ENCODE data around the gene LMNTD1. TPM values are rescaled to one million over a fixed set of nuclear protein-coding genes. Genes with fewer than 3 reads are reported as not detected.

The LMNTD1 gene
- total RNA-seq, 2 donors from 2014 or later, result 36.9 to 54.7 TPM

DNA sequence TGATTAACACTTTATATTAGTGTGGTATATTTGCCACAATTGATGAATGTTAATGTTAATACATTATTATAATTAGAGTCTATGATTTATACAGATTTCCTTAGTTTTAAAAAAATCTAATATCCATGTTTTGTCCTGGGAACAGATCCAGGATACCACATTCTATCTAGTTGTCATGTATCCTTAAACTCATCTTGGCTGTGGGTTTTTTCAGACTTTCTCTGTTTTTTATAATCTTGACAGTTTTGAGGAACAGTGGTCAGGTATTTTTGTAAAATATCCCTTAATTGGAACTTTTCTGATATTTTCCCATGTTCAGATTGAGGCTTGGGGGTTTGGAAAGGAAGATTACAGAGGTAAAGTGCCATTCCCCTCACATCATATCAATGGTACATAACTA, 104.1 kb downstream of the LMNTD1 start:
- DNase-seq, result no peak
- Mint-ChIP-seq H3K9me3 (peaks cover 10% of the 10 kb centered on the region), H3K4me1 (no peaks in the 10 kb centered on the region), H3K27ac (no peak overlapping the region), H3K4me3 (no peak overlapping the region), H3K27me3 (ENCODE audit: insufficient read depth) (no peaks in the 10 kb centered on the region), H3K36me3 (ENCODE audit: low read depth) (peaks cover 5% of the 10 kb centered on the region)
- Histone ChIP-seq H3K27ac (ENCODE audit: low read depth, low read length) (no peak overlapping the region), H3K36me3 (ENCODE audit: control insufficient read depth, insufficient read depth, low read length) (no peaks in the 10 kb centered on the region), H3K4me3 (ENCODE audit: low read length) (no peak overlapping the region), H3K4me1 (ENCODE audit: control insufficient read depth, insufficient read depth, low read length) (no peaks in the 10 kb centered on the region), H3K27me3 (ENCODE audit: control insufficient read depth, insufficient read depth, low read length, poor library complexity, severe bottlenecking) (no peaks in the 10 kb centered on the region), H3K9ac (ENCODE audit: extremely low read depth, low read length, poor library complexity, severe bottlenecking) (no peak overlapping the region), H3K9me3 (ENCODE audit: control insufficient read depth, low read length) (peaks cover 17% of the 10 kb centered on the region)
- TF ChIP-seq, protein P1, sequence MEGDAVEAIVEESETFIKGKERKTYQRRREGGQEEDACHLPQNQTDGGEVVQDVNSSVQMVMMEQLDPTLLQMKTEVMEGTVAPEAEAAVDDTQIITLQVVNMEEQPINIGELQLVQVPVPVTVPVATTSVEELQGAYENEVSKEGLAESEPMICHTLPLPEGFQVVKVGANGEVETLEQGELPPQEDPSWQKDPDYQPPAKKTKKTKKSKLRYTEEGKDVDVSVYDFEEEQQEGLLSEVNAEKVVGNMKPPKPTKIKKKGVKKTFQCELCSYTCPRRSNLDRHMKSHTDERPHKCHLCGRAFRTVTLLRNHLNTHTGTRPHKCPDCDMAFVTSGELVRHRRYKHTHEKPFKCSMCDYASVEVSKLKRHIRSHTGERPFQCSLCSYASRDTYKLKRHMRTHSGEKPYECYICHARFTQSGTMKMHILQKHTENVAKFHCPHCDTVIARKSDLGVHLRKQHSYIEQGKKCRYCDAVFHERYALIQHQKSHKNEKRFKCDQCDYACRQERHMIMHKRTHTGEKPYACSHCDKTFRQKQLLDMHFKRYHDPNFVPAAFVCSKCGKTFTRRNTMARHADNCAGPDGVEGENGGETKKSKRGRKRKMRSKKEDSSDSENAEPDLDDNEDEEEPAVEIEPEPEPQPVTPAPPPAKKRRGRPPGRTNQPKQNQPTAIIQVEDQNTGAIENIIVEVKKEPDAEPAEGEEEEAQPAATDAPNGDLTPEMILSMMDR (conservative IDR thresholded peaks at IDR 0.05), result no peak

DNA sequence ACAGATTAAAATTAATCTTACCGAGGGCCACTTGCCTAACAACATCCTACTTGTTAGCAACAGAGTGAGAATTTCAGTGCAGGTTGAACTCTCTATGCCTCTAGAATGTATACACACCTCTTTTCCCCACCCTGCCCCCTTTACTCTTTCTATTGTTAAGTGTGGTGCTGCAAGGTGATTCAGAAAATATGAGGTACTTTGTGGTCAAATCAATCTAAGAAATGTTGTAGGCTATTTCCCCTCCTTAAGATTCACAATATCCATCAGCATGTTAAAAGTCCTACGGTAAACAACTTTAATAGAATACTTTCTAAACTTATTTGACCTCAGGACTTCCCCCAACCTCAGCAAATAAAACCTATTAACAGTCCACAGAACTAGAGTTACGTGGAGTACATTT, 106.0 kb downstream of the LMNTD1 start:
- Mint-ChIP-seq H3K4me1 (no peaks in the 10 kb centered on the region), H3K9me3 (peaks cover 10% of the 10 kb centered on the region), H3K27ac (no peak overlapping the region), H3K27me3 (ENCODE audit: insufficient read depth) (no peaks in the 10 kb centered on the region), H3K4me3 (no peak overlapping the region), H3K36me3 (ENCODE audit: low read depth) (peaks cover 3% of the 10 kb centered on the region)
- Histone ChIP-seq H3K4me1 (ENCODE audit: control insufficient read depth, insufficient read depth, low read length) (no peaks in the 10 kb centered on the region), H3K9me3 (ENCODE audit: control insufficient read depth, low read length) (peaks cover 17% of the 10 kb centered on the region), H3K27me3 (ENCODE audit: control insufficient read depth, insufficient read depth, low read length, poor library complexity, severe bottlenecking) (no peaks in the 10 kb centered on the region), H3K36me3 (ENCODE audit: control insufficient read depth, insufficient read depth, low read length) (no peaks in the 10 kb centered on the region), H3K9ac (ENCODE audit: extremely low read depth, low read length, poor library complexity, severe bottlenecking) (no peak overlapping the region), H3K4me3 (ENCODE audit: low read length) (no peak overlapping the region), H3K27ac (ENCODE audit: low read depth, low read length) (no peak overlapping the region)
- TF ChIP-seq, protein P1 (conservative IDR thresholded peaks at IDR 0.05), result no peak
- DNase-seq, result no peak
- WGBS, 2 experiments (ENCODE audit: insufficient coverage in 1 of 2, insufficient read length in 1 of 2), result 86 to 99% methylated on average over 2 to 3 of the region's 3 CpGs

DNA sequence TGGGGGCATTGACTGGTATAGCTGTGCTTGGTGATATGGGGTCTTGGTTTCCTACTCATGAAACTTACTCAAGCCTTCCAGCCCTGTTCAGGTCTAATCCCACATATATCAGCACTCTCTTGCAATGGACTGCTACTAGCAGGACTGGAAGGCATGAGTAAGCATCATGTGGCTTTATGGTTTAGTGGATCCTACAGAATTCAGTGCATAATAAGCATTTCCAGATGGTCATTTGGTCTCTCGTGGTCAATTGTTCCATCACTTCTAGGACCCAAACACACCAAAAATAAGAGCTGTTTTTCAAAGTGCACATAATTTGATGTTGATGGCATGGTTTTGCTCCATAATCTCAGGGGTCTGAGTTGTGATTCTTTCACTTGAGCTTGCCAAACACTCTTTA, 114.4 kb downstream of the LMNTD1 start:
- H3K4me3 Mint-ChIP-seq, result no peak overlapping the region

More for the DNA sequence above, 114.4 kb downstream of the LMNTD1 start:
- TF ChIP-seq, protein P1 (conservative IDR thresholded peaks at IDR 0.05), result no peak
- Histone ChIP-seq H3K9me3 (ENCODE audit: control insufficient read depth, low read length) (no peaks in the 10 kb centered on the region), H3K36me3 (ENCODE audit: control insufficient read depth, insufficient read depth, low read length) (no peaks in the 10 kb centered on the region), H3K9ac (ENCODE audit: extremely low read depth, low read length, poor library complexity, severe bottlenecking) (no peak overlapping the region), H3K27me3 (ENCODE audit: control insufficient read depth, insufficient read depth, low read length, poor library complexity, severe bottlenecking) (no peaks in the 10 kb centered on the region), H3K4me1 (ENCODE audit: control insufficient read depth, insufficient read depth, low read length) (peaks cover 6% of the 10 kb centered on the region), H3K27ac (ENCODE audit: low read depth, low read length) (no peak overlapping the region), H3K4me3 (ENCODE audit: low read length) (no peak overlapping the region)
- Mint-ChIP-seq H3K27ac (no peak overlapping the region), H3K36me3 (ENCODE audit: low read depth) (no peaks in the 10 kb centered on the region), H3K27me3 (ENCODE audit: insufficient read depth) (peaks cover 2% of the 10 kb centered on the region), H3K4me1 (peaks cover 19% of the 10 kb centered on the region), H3K9me3 (no peaks in the 10 kb centered on the region)
- WGBS, 2 experiments (ENCODE audit: insufficient coverage in 1 of 2, insufficient read length in 1 of 2), result 60 to 100% methylated on average over 1 of the region's 1 CpG
- no peak for DNase-seq
